HG03135 (cell line): ENCODE results near the gene LCE1C.

Experiments
- ATAC-seq: cut with Tn5 transposase; IDR thresholded peaks from one replicate; pipeline ENCODE4 v1.9.1; 2021; ENCODE audit warnings: mild to moderate bottlenecking, moderate library complexity; ENCODE audit not compliant: unreplicated experiment

LCE1C gene

GRCh38 chr1:152760551-152761190 is 45.8 kb downstream of the LCE1C start:
- ATAC-seq: no peak

GRCh38 chr1:152759453-152760173 is 46.8 kb downstream of the LCE1C start:
- ATAC-seq: no peak

- no peak for ATAC-seq
Observed at GRCh38 chr1:152758636-152759035, 47.8 kb downstream of the LCE1C start.

- ATAC-seq: no peak
Observed at GRCh38 chr1:152757747-152758146, 48.7 kb downstream of the LCE1C start, which contains the start of gene KPRP. Gene KPRP, plus strand, starts transcription at chr1:152758025. Its CDS starts 1,564 bp downstream, at chr1:152759589.

- no peak for ATAC-seq
Observed at GRCh38 chr1:152756872-152757271, 49.6 kb downstream of the LCE1C start.
